Stimulated activated CD4-positive, alpha-beta T cell treated with anti-CD3 and anti-CD28 coated beads, TNF-alpha, amount 100 ng/mL, for 4 hours (primary cell): ENCODE measurements around the gene TMEM117.
"Not testable (repeated sequence)": the region's sequence is repeated elsewhere in the genome, so short reads cannot be mapped to it uniquely, and the experiment has no call there.

Experiments used
- DNase-seq, 3 experiments: peaks; one replicate each; pipeline ENCODE4 v3.0.0-alpha.2; 2020; ENCODE audit warnings: low read depth in 3 of 3

The TMEM117 gene

DNA sequence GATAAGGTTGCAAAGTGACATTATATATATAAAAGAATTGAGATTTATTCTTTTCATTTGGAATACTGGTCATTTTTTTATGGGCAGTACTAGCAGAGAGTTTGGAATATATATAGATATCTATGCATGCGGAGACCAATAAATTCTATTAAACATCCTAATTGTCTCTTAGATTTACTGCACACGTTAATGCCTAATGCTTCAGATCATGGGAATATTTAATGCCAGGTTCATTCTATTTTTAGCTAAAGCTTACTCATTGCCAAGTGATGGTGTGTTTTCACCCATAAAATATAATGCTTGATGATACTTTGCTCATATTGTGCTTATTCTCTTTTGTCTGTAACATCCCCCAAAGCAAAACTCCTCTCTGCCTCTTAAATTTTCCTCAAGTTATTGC, 264.4 kb downstream of the TMEM117 start:
- no peak for DNase-seq

DNA sequence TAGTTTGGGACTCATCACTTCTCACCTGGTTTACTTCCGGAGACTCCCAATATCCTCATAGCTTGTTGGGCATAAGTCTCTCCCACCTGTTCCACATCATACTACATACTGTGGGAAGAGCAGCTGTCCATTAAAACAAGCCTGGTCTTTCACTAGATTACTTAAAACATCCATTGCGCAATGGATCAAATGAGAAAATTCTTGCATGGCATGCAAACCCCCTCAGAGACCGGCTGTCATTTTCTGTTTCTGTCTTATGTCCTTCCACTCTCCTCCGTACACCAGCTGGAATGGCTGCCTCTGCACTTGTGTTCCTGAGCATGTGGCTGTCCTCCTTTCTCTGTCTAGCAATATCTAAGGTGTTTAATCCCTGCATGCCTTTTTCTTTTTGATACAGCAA, 265.6 kb downstream of the TMEM117 start:
- no peak for DNase-seq

DNA sequence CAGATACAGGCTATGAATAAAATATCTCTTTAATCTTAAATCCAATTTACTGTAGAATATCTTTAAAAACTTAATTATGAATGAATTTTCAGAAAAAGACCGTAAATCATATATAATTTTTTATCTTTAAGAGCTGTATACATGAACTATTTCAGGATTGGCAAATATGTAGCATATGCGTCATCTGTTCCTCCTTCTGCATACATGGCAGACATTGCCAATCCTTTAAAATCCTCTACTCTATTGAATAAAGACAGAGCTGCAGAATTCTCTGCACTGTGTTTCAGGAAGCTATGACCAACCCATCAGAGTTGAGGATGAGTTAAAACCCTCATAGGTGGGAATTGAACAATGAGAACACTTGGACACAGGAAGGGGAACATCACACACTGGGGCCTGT, 279.0 kb downstream of the TMEM117 start:
- DNase-seq, result no peak

DNA sequence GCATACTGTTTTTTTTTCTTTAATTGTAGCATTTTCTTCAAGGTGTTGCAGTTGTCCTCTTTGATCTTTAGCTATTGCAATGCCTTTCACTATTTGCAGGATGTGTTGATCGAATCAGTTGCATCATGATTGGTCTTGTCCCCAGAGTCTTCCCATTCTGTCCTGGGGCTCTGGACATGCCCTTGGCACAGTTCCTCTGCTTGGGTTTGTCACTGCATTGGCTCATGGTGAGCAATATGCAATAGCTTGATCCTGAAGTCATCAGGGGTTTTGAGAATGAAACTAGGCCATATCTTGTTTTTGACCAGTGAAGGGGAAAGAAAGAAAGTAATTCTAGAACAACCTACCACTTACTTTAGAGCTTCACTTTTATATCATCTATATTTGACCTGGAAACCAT, 281.5 kb downstream of the TMEM117 start:
- DNase-seq, result no peak

DNA sequence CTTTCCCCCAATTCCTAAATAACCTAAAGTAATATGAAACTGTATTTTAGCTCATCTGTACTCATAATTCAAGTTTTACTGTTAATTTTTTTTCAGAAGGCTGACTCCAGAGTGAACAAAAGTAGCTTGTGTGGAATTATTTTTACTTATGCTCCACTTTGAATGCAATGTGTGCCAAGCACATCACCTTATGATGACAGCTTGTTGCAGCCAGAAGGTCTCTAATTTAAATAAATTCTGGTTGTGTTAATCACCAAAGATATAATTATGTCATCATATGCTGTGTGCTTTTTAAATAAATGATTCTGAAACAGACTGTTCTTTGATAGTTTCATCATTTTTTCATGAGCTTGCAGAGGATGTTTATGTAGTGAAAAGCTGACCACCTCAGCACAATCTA, 283.1 kb downstream of the TMEM117 start:
- no peak for DNase-seq

DNA sequence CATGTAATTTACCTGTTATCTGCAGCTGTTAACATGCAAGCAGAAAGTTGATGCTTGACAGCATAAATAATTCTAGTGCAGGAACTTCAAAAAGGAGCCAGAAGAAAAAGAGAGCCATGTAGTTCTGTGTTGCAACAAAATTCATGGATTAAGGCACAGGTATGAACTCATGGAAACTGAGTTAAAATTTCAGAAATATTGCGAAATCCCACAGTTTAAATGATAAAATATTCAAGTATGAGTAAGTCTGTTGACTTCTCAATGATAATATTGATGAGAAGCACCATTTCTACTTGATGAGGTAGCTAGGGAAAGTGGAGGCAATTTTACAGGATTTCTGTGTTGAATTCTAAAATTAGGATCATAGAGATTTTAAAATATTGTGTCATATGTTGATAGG, 290.9 kb downstream of the TMEM117 start:
- no peak for DNase-seq

DNA sequence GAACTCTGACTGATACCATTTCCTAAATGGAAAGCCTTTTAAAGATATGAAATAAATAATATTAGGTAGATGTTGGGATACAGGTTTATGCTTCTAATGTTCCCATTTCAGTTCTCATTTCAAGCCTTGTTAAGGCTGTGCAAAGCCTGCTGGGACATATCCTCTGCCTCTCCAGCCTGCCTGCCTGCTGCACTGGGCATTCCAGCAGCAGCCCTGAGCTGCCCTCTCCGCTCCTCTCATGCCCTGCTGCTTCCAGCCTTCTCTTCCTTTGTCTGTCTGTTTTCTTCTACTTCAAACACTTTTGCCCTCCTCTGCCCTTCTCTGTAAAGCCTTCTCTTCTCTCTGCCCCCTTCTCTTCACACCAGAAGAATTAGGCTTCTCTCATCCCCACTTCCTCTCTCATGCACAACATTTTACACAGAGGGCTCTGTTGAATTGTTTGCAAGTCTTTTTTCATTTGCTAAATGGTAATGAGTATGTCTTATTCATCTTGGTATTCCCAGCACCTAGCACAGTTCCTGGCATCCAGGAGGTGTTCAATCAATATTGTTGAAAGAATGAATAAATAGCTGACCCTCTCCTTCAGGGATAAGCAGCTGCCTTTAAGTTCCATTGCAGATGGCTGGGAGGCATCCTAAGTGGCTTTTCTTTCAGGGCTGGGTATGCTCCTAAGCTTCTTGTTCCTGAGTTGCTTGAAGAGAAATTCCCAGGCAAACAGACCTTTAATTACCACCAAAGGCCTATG, 292.3 kb downstream of the TMEM117 start:
- DNase-seq, result no peak

DNA sequence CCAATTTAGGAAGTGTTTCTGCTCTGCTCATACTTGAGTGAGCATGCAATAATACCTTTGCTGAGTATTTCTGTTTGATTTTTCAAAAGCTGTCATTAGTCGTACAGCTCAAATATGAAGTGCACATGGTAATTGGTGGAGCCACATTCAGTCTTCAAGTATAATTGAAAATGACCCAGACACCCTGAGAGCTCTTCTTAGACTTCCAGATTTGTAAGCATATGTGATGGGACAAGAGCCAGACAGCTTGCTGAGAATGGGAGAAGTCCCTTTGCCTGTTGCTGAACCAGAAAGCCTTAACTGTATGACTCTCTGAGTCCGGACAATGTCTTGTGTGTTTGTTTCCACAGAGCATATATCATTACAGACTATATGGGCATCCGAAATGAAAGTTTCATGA, 307.3 kb downstream of the TMEM117 start:
- DNase-seq, result no peak

DNA sequence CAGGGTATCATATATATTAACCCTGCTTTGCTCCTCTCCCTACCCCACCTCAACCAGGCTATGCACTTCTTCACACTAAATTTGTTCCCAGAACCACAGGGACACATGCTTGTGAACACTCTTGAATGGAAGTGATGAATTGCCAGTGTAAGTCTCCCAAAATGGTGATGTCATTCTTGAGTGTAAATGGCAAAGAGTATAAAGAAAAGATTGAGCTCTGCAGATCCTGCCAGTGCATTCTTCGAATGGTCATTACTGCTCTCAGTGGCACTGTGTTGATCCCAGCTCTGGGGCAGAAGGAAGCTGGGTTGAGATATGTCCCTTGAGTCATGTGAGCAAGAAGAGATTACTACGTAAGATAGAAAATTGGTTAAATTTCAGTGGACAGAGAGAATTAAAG, 313.1 kb downstream of the TMEM117 start:
- DNase-seq, result no peak

DNA sequence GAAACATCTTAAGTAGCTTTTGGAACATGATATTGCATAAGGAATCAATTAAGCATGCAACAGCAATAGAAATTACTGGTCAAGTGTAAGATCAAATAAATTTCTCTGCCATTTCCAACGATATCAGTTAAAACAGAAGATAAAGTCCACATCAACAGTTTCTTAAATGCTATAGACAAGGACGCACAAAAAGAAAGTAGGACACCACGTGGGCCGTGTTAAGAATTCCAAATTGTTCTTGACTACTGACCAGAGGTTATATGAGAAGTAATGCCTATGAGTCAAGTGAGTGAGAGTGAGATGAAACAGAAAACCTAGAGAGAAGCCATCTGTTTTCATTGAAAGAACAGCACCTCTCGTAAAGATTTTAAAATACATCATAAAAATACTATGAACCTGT, 318.2 kb downstream of the TMEM117 start:
- DNase-seq, result no peak

DNA sequence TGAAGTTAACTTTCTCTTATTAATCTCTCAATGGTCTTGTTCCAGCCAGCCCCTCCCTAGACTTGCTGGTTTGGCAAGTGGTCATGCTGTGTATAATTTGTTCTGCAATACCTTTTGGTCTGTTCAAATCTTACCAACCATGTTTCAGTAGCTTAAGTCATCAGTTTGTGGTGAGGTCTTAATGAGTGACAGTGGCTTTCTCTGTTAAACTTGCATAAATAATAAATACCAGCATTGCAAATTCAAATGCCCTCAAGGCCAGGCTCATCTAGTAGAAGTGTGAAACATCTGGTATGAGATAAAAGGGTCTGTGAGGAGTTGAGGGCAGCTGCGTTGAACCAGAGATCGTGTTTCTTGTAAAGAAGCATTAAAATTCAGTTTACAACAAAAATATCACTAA, 319.5 kb downstream of the TMEM117 start:
- no peak for DNase-seq

DNA sequence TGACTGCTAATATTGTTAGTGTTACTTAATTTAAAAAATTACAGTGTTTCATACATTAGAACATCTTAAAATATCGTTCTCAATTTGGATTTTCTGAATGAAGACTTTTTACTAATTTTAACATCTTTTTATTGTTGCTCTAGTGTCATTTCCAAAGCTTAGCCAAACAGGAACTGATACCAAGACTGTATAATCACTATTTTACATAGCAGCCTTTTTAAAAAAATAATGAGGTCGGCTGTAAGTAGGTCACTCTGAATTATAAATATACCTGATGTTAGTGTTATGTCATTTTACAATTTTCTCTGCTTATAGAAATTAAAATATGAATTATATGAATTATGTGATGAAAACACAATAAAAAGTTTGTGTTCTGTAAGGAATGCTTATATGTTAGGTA, 321.5 kb downstream of the TMEM117 start:
- DNase-seq, result no peak

DNA sequence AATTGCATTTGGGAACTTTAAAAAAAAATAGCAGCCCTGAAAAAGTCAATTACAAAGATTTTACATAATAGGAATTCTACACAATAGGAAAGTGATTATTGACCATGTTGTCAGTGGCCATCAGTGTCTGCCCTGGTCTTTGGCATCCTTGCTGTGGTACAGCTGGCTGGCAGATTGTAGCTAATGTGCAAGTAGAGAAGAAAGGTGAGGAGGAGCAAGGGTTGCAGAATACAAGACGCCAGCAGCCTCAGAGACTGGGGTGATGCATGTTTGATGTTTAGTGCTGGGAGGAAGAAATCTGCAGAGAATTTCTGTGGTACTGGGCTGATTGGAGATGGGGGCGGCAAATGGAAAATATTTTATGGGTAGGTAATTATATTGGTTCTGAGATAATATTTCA, 322.9 kb downstream of the TMEM117 start:
- no peak for DNase-seq

DNA sequence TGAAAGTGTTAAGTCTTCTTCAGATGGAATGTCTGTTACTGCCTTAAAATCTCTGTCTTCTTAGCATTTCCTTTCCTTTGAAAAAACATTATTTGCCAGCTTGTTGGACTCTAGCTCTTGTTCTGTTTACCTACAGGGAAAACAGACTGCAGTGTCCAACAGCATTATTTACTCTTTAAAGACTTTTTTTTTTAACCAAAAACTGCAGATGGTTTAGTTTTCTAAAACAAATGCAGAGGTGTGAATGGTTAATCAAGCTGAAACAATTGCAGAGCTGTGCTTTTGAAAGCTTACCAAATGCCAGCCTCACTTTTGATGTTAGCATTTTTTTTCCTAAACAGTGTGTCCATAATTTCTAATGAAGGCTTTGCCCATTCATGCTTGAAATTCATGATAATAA, 323.3 kb downstream of the TMEM117 start:
- no peak for DNase-seq

DNA sequence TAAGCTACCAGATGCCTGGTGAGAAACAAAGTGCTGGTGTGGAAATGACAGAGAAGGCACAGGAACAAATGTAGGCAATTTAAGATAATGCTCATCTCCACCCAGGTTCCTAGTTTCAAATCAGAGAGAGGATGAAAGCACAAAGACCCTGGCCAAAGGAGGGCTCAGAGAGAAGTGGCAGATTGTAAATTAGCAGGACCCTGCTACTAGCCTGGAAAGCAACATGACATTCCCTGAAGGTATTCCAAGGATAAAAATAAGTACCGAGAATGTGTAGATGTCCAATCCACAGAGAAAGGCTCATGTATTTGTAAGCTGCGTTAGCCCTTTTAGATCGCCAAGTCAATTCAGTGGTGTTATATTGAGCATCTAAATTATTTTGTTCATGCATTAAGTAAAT, 324.0 kb downstream of the TMEM117 start:
- no peak for DNase-seq

DNA sequence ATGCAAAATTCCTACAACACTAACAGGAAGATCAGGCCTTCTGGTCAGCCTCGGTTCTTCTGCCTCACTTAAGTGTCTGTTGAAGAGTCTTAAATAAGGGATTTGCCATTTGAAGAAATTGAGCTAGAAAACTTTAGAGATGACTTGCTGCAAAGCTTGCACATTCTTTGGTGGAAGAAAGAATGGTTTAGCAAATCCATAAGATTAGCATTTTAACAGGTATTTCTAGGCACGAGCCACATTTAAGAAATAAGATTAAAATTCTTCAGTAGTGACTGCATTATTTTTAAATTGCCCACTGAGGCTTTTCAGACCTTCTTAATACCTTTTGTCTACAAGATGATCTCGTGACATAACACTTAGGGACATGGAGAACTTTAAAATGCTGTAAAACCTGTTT, 327.1 kb downstream of the TMEM117 start:
- DNase-seq, result no peak

DNA sequence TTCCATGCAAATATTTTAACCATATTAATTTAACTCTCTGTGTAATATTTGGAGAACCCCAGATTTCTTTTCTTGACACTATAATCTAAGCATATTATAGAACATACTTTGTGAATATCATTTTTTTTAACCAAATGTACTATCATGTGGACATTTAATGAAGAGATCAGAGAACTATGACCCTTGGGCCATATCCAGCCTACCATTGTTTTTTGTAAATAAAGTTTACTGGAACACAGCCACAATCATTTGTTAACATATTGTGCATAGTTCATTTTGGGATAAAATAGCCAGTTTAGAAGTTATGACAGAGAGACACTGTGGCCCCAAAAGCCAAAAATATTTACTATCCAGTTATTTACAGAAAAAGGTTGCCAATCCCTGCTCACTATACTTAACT, 338.2 kb downstream of the TMEM117 start:
- no peak for DNase-seq

DNA sequence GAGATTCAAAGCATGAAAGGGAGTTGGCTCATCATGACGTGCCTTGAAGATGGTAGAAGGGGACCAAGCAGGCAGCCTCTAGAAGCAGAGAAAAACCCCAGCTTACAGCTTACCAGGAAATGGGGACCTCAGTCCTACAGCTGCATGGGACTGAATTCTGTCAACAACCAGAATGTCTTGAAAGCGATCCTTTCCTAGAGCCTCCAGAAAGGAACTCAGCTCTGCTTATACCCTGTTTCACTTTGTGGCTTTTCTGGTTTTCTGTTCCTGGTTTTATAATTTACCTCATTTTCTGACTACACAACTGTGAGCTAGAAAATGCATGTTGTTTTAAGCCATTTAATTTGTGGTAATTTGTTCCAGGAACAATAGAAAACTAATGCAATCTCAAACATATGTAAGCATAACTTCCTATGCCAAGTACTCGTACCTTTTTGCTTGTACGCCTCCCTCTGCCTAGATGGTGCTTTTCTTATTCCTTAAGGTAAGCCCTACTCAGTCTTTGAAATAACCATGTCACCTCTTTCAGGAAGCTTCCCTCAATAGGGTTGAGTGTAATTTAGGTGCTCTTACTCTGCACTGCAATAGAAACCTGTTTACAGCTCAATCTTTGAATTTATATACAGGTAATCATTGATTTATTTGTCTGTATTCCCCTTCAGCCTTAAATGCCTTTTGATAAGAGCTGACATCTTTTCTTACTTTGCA, 348.8 kb downstream of the TMEM117 start:
- DNase-seq, result no peak

DNA sequence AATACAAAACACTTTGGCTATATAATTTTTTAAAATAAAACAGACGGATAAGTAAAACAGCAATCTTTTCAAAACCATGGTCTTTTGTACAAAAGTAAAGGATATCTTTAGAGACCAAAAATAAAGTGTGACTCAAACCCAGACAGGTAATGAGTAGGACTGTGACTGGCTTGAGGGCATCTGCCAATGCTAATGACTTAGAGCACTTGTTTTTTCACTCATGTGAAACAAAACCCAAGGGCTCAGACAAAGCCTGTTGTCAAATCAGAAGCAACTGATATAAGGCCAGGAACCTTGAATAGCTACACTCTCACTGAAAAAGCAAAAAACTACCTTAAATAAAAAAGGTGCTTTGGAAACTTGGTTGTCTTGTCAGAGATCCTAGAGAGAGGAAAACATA, 357.4 kb downstream of the TMEM117 start:
- no peak for DNase-seq

DNA sequence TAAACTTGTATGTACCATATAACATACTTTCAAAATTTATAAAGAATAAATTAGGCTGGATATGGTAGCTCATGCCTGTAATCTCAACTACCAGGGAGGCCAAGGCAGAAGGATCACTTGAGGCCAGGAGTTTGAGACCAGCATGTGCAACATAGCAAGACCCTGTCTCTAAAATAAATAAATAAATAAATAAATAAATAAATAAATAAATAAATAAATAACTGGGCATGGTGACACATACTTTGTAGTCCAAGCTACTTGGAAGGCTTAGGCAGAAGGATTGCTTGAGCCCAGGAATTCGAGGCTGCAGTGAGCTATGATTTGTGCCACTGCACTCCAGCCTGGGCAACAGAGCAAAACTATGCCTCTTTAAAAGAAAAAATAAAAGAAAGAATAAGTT, 359.8 kb downstream of the TMEM117 start:
- DNase-seq, result not testable (repeated sequence)

DNA sequence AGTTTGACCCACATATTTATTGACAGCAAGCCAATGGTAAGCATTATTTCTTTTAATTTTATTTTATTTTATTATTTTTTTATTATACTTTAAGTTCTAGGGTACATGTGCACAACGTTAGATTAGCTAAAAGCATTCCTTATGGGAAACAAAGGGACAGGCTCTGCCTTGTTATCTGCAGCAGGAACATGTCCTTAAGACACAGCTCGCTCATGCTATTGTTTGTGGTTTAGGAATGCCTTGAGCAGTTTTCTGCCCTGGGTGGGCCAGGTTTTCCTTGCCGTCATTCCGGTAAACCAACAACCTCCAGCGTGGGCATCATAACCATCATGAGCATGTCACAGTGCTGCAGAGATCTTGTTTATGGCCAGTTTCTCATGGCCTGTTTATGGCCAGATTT, 370.2 kb downstream of the TMEM117 start:
- no peak for DNase-seq

DNA sequence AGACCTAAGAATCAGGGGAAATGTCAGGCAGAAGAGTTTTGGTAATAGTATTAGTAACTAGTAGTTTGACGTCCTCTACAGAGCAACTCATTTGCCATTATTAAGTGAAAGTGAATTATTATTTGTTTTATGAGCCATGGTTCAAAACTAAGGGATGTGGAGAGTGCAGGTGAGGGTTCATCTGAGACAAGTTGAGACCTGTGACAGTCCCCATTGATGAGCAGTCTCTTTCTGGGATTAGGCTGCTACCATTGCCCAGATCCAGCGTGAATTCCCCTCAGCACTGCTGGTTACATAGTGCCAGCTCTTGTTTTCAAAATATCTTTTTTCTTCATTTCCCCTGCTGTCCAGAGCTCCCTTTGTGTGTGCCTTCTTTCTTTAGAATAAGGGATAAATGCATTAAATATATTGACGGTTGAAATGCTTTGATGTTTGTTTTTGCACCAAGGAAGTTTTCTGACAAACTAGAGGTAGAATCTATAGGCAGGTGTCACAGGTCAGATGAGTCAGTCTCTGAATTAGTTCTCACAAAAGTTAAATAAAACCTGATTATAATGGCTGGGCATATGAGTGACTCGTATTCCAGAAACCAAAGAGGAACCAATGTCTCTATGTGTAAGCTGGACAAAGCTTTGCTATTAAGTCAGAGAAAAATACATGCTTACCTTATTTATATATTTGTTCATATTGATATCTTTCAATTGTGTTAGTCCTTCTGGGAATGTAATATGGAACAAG, 381.4 kb downstream of the TMEM117 start:
- DNase-seq, result no peak

DNA sequence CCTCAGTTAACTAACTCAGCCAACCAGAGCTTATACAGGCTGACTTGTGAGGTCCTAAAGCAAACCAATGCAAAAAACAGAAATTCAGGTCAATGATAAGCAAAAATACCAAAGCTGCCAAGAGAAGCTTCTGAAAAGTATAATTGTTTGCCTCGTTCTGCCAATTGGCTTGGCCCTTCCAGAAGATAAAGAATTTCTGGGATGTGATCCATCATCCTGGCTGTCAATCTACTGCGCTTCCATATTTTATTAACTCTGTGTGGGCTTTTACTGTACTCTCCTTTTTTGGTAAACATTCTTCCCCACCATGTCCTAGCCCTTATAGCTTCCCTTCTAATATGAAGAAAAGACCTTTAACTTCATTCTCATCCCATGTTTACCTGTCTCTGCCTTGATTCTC, 387.9 kb downstream of the TMEM117 start:
- DNase-seq, result no peak
